ENCODE measurements around the gene ZBTB46. TPM values are rescaled to one million over a fixed set of nuclear protein-coding genes. Genes with fewer than 3 reads are reported as not detected.

The ZBTB46 gene
- total RNA-seq, 2 experiments from 2014 or later, result 0.10 TPM; not detected in 1

GRCh38 chr20:63864545-63864977, 33.5 kb upstream of the ZBTB46 start:
- DNase-seq, result no peak
- peak overlapping the region; percentile 96 for H3K27ac Mint-ChIP-seq
- no peaks in the 10 kb centered on the region for H3K9me3 Mint-ChIP-seq (ENCODE audit: insufficient read depth)
- no peaks in the 10 kb centered on the region for H3K27me3 Mint-ChIP-seq (ENCODE audit: low read depth)
- POLR2A ChIA-PET, result interaction anchor here (0.7 to 2.5 kb wide), 14 partner anchors 9 to 343 kb away, joined by 3 to 14 read pairs (median 4); partner anchors contain the start of genes LIME1, PTK6, RGS19 and RTEL1
- CTCF ChIA-PET, result interaction anchor here (1.0 to 4.4 kb wide), 16 partner anchors 9 to 327 kb away, joined by 3 to 46 read pairs (median 6); partner anchors contain the start of genes ARFRP1, LIME1, OPRL1 and PRPF6
- peaks cover 24% of the 10 kb centered on the region for H3K4me1 Mint-ChIP-seq (ENCODE audit: low read depth)
- peaks cover 32% of the 10 kb centered on the region for H3K36me3 Mint-ChIP-seq (ENCODE audit: low read depth)
- ATAC-seq, result peak; percentile 4
- H3K4me3 Mint-ChIP-seq, result peak overlapping the region; percentile 94

DNA sequence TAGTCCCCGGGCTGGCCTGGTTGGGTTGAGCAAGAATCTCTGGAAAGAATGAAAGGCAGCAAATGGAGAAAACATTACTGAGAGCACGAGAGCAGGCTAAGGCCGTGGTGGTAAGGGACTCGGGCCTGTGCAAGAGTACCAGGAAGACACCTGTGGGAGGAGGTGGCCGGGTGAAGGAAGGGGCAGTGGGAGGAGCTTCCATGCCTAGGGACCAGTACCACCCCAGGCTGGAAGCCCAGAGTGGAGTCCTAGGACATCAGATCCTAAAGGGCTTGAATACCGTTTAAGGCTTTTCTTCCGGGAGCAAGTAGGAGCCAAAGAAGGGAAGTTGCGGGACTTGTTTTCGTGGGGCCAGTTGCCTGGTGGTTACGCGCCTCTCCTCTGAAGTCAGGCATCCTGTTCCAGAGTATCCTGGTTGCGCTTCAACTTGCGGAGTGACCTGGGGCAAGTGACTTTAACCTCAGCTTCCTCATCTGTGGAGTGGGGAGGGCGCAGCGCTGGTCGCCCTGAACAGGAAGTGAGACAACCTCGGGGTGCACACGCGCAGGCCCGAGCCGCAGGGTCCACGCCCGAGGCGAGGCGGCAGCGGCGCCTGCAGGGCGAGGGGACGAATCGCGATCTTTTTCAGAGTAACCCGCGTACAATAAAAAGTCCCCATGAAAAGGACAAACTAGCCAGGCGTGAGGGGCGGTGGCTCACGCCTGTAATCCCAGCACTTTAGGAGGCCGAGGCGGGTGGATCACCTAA, 32.9 kb upstream of the ZBTB46 start:
- Mint-ChIP-seq H3K27ac (peak overlapping the region; percentile 96), H3K36me3 (ENCODE audit: low read depth) (peaks cover 26% of the 10 kb centered on the region), H3K4me3 (peak overlapping the region; percentile 94), H3K9me3 (ENCODE audit: insufficient read depth) (no peaks in the 10 kb centered on the region), H3K27me3 (ENCODE audit: low read depth) (no peaks in the 10 kb centered on the region), H3K4me1 (ENCODE audit: low read depth) (peaks cover 30% of the 10 kb centered on the region)
- CTCF ChIA-PET, result interaction anchor here (0.6 to 4.4 kb wide), 10 partner anchors 11 to 326 kb away, joined by 3 to 46 read pairs (median 9); partner anchors contain the start of genes ARFRP1, LIME1, PTK6 and ZGPAT
- DNase-seq (peak; percentile 87), ATAC-seq (peak; percentile 71)
- POLR2A ChIA-PET, result interaction anchor here (0.7 to 2.5 kb wide), 6 partner anchors 8 to 326 kb away, joined by 3 to 14 read pairs (median 6); partner anchors contain the start of genes LIME1, PTK6, RTEL1 and SAMD10

DNA sequence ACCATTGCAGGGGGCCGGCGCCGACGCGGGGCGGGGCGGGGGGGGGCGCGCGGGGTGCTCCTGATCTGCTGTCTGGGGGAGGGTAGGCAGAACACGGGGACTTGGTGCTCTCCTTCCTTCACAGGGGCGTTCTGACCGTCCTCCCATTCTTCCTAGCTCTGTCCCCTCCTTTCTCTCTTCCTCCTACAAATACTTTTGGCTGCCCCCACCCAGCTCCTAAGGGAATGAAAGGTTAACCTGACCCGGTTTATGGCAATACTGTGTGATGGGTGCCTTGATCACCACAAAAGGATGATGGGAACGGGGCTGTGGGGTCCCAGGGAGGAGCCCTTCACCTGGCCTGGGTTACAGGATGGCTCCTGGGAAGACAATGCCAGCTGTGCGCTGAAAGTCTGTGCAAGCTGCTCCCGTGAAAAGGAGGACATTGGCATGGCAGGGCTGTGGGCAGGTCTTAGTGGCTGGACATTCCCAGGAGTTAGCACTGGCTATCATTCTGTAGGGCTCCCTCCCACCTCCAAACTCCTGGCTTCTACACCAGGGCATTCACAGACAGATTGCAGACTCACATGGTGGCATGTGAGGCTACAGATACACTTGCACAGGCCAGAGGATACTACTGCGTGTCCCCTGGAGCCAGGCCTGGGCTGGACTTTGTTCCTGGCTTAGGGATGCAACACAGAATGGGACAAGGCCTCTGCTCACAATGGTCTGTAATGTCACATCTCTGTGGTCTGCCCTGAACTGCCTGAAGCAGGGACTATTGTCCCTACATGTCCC, 32.1 kb upstream of the ZBTB46 start:
- Mint-ChIP-seq H3K36me3 (ENCODE audit: low read depth) (peaks cover 24% of the 10 kb centered on the region), H3K27me3 (ENCODE audit: low read depth) (no peaks in the 10 kb centered on the region), H3K4me1 (ENCODE audit: low read depth) (peaks cover 36% of the 10 kb centered on the region), H3K9me3 (ENCODE audit: insufficient read depth) (no peaks in the 10 kb centered on the region), H3K27ac (peak overlapping the region; percentile 96), H3K4me3 (peak overlapping the region; percentile 94)
- CTCF ChIA-PET, result interaction anchor here (0.6 to 4.4 kb wide), 7 partner anchors 11 to 325 kb away, joined by 3 to 46 read pairs (median 14); partner anchors contain the start of genes ARFRP1, LIME1, PTK6 and ZGPAT
- POLR2A ChIA-PET, result interaction anchor here (1.3 to 2.5 kb wide), 2 partner anchors 8 to 127 kb away, joined by 6 to 14 read pairs; partner anchors contain the start of gene LIME1
- no peak for DNase-seq
- ATAC-seq, result no peak

DNA sequence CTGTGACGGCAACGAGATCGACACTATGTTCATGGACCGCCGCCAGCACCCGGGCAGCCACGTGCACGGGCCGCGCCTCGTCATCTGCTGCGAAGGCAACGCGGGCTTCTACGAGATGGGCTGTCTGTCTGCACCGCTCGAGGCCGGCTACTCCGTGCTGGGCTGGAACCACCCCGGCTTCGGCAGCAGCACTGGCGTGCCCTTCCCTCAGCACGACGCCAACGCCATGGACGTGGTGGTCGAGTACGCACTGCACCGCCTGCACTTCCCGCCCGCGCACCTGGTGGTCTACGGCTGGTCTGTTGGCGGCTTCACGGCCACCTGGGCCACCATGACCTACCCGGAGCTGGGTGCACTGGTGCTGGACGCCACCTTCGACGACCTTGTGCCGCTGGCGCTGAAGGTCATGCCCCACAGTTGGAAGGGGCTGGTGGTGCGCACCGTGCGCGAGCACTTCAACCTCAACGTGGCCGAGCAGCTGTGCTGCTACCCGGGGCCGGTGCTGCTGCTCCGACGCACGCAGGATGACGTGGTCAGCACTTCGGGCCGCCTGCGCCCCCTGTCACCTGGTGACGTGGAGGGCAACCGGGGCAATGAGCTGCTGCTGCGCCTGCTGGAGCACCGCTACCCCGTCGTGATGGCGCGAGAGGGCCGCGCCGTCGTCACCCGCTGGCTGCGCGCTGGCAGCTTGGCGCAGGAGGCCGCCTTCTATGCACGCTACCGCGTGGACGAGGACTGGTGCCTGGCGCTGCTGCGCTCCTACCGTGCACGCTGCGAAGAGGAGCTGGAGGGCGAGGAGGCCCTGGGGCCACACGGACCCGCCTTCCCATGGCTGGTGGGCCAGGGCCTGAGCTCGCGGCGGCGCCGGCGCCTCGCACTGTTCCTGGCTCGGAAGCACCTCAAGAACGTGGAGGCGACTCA, 31.2 kb upstream of the ZBTB46 start:
- peaks cover 21% of the 10 kb centered on the region for H3K36me3 Mint-ChIP-seq (ENCODE audit: low read depth)
- POLR2A ChIA-PET, result interaction anchor here (1.0 kb wide), 2 partner anchors 108 to 131 kb away, joined by 3 to 4 read pairs; no protein-coding TSS in a partner anchor

GRCh38 chr20:63861365-63861934, 30.4 kb upstream of the ZBTB46 start, which contains the start of gene ABHD16B:
Gene ABHD16B (plus strand): TSS chr20:63861498. CDS start chr20:63861541, 43 bp downstream.
- ChIA-PET POLR2A (interaction anchor here (1.0 kb wide), 1 partner anchor 131 kb away, joined by 4 read pairs; no protein-coding TSS in a partner anchor), CTCF (interaction anchor here (4.4 kb wide), 1 partner anchor 154 kb away, joined by 46 read pairs; the partner anchor contains the start of genes ARFRP1 and ZGPAT)
- ATAC-seq, result no peak

More for the DNA sequence above, 31.2 kb upstream of the ZBTB46 start:
- CTCF ChIA-PET, result interaction anchor here (4.4 kb wide), 1 partner anchor 155 kb away, joined by 46 read pairs; the partner anchor contains the start of genes ARFRP1 and ZGPAT
- no peak overlapping the region for H3K4me3 Mint-ChIP-seq
- no peaks in the 10 kb centered on the region for H3K27me3 Mint-ChIP-seq (ENCODE audit: low read depth)
- peaks cover 44% of the 10 kb centered on the region for H3K4me1 Mint-ChIP-seq (ENCODE audit: low read depth)
- no peaks in the 10 kb centered on the region for H3K9me3 Mint-ChIP-seq (ENCODE audit: insufficient read depth)
- H3K27ac Mint-ChIP-seq, result no peak overlapping the region
- no peak for ATAC-seq
- DNase-seq, result no peak

GRCh38 chr20:63860325-63861051, 29.4 kb upstream of the ZBTB46 start:
- no peak for ATAC-seq
- ChIA-PET CTCF (no interaction called here), POLR2A (no interaction called here)
- DNase-seq, result no peak
- Mint-ChIP-seq H3K36me3 (ENCODE audit: low read depth) (peaks cover 21% of the 10 kb centered on the region), H3K4me1 (ENCODE audit: low read depth) (peaks cover 37% of the 10 kb centered on the region), H3K27ac (no peak overlapping the region), H3K4me3 (no peak overlapping the region), H3K27me3 (ENCODE audit: low read depth) (no peaks in the 10 kb centered on the region), H3K9me3 (ENCODE audit: insufficient read depth) (no peaks in the 10 kb centered on the region)

More at GRCh38 chr20:63861365-63861934, 30.4 kb upstream of the ZBTB46 start, which contains the start of gene ABHD16B:
- peaks cover 21% of the 10 kb centered on the region for H3K36me3 Mint-ChIP-seq (ENCODE audit: low read depth)
- H3K27ac Mint-ChIP-seq, result no peak within 1 kb of the TSS
- DNase-seq, result no peak
- no peaks in the 10 kb centered on the region for H3K9me3 Mint-ChIP-seq (ENCODE audit: insufficient read depth)
- no peaks in the 10 kb centered on the region for H3K27me3 Mint-ChIP-seq (ENCODE audit: low read depth)
- peaks cover 44% of the 10 kb centered on the region for H3K4me1 Mint-ChIP-seq (ENCODE audit: low read depth)
- no peak within 1 kb of the TSS for H3K4me3 Mint-ChIP-seq

DNA sequence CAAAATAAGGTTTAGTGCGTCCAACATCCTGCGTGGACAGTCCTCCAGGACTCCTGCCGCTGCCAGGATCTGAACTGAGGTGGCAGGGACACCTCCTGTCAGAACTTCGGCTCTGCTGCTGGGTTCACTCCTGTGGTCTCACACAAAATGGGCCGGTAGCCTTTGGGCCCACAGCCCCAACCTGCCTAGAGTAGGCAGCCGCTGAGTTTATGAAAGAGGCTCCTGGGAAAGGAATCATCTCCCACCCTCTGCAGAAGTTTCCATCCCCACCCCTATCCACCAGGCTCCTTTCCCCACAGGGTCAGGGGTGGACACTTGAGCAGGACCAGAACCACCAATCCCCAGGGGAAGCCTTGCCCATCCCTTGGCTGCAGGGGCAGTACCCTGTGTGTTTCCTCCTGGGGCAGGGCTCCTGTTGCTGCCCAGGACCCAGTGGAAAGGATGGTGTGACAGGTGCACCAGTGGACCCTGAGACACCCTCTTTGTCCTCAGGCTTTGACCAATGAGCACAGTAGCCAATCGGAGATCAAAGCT, 28.2 kb upstream of the ZBTB46 start:
- CTCF ChIA-PET, result interaction anchor here (1.4 kb wide), 1 partner anchor 79 kb away, joined by 4 read pairs; no protein-coding TSS in a partner anchor
- peaks cover 20% of the 10 kb centered on the region for H3K36me3 Mint-ChIP-seq (ENCODE audit: low read depth)
- ATAC-seq (no peak), DNase-seq (no peak)
- H3K4me1 Mint-ChIP-seq (ENCODE audit: low read depth), result peaks cover 37% of the 10 kb centered on the region
- no peaks in the 10 kb centered on the region for H3K9me3 Mint-ChIP-seq (ENCODE audit: insufficient read depth)
- peak overlapping the region; percentile 73 for H3K27ac Mint-ChIP-seq
- H3K4me3 Mint-ChIP-seq, result no peak overlapping the region
- POLR2A ChIA-PET, result interaction anchor here (0.5 kb wide), 1 partner anchor 286 kb away, joined by 3 read pairs; the partner anchor contains the start of gene HELZ2
- H3K27me3 Mint-ChIP-seq (ENCODE audit: low read depth), result no peaks in the 10 kb centered on the region

GRCh38 chr20:63858393-63859165, 27.5 kb upstream of the ZBTB46 start:
- Mint-ChIP-seq H3K36me3 (ENCODE audit: low read depth) (peaks cover 14% of the 10 kb centered on the region), H3K4me1 (ENCODE audit: low read depth) (peaks cover 30% of the 10 kb centered on the region), H3K9me3 (ENCODE audit: insufficient read depth) (no peaks in the 10 kb centered on the region), H3K27ac (peak overlapping the region; percentile 73), H3K27me3 (ENCODE audit: low read depth) (no peaks in the 10 kb centered on the region), H3K4me3 (peak overlapping the region; percentile 36)
- ChIA-PET POLR2A (interaction anchor here (0.5 kb wide), 1 partner anchor 285 kb away, joined by 3 read pairs; the partner anchor contains the start of gene HELZ2), CTCF (interaction anchor here (0.7 to 1.4 kb wide), 2 partner anchors 78 to 122 kb away, joined by 3 to 4 read pairs; partner anchors contain the start of gene LIME1)
- DNase-seq (no peak), ATAC-seq (peak; percentile 17)

- H3K27me3 Mint-ChIP-seq (ENCODE audit: low read depth), result no peaks in the 10 kb centered on the region
- no peak overlapping the region for H3K4me3 Mint-ChIP-seq
- H3K27ac Mint-ChIP-seq, result no peak overlapping the region
- no peaks in the 10 kb centered on the region for H3K9me3 Mint-ChIP-seq (ENCODE audit: insufficient read depth)
- CTCF ChIA-PET, result interaction anchor here (0.7 to 1.4 kb wide), 2 partner anchors 78 to 122 kb away, joined by 3 to 4 read pairs; partner anchors contain the start of gene LIME1
- H3K36me3 Mint-ChIP-seq (ENCODE audit: low read depth), result peaks cover 8% of the 10 kb centered on the region
- ATAC-seq (no peak), DNase-seq (no peak)
- H3K4me1 Mint-ChIP-seq (ENCODE audit: low read depth), result peaks cover 23% of the 10 kb centered on the region
- POLR2A ChIA-PET, result no interaction called here
Observed at GRCh38 chr20:63857764-63858392, 26.8 kb upstream of the ZBTB46 start.

All from activated CD8-positive, alpha-beta T cell treated with anti-CD3 and anti-CD28 coated beads, Interleukin-2, amount 10 ng/mL, durations not matched to agents 7 days and 5 days (primary cell).